Upper lobe of left lung (tissue), 6 donors: ENCODE results near the gene MYO1H. TPM values are rescaled to one million over a fixed set of nuclear protein-coding genes. Genes with fewer than 3 reads are reported as not detected.
"Not testable (repeated sequence)": the region's sequence is repeated elsewhere in the genome, so short reads cannot be mapped to it uniquely, and the experiment has no call there.

Source experiments
- ATAC-seq, 2 donors: fragments of 200-7000 bp; cut with Tn5 transposase; one replicate each; pipeline ENCODE4 v1.9.1; 2022; ENCODE audit warnings: mild to moderate bottlenecking in 2 of 2, moderate library complexity in 2 of 2; ENCODE audit not compliant: low FRiP score in 2 of 2
- DNase-seq, 2 donors: peaks; one replicate each; pipeline ENCODE4 v3.0.0-alpha.2; 2019 to 2020
- H3K27ac ChIP-seq, 4 donors: fragments of 200-600 bp; sonication (generic); one replicate each; pipeline ENCODE4 v1.5.1; 2016 to 2019
- H3K27me3 ChIP-seq, 4 donors: fragments of 200-600 bp; sonication (generic); one replicate each; pipeline ENCODE4 v1.5.1; 2017 to 2019
- H3K36me3 ChIP-seq, 4 donors: fragments of 200-600 bp; sonication (generic); one replicate each; pipeline ENCODE4 v1.5.1; 2016 to 2019
- H3K4me1 ChIP-seq, 4 donors: fragments of 200-600 bp; sonication (generic); one replicate each; pipeline ENCODE4 v1.5.1; 2018 to 2019
- H3K4me3 ChIP-seq, 4 donors: fragments of 200-600 bp; sonication (generic); one replicate each; pipeline ENCODE4 v1.5.1; 2017 to 2019; ENCODE audit warnings: mild to moderate bottlenecking in 2 of 4, moderate library complexity in 1 of 4
- H3K9me3 ChIP-seq, 4 donors: fragments of 200-600 bp; sonication (generic); one replicate each; pipeline ENCODE4 v1.5.1; 2018 to 2019
- EP300 ChIP-seq, 4 donors: sonication (generic); formaldehyde crosslinking; IDR thresholded peaks; one replicate each; pipeline ENCODE4 v1.5.1; 2017; ENCODE audit warnings: antibody characterized with exemption in 4 of 4, control low read depth in 2 of 4
- POLR2A ChIP-seq, 4 donors: fragments of 450-650 bp; IDR thresholded peaks; one replicate each; pipeline ENCODE4 v1.5.1; 2016 to 2017; ENCODE audit warnings: antibody characterized with exemption in 4 of 4, mild to moderate bottlenecking in 2 of 4
- POLR2AphosphoS5 ChIP-seq, 2 donors: sonication (generic); formaldehyde crosslinking; IDR thresholded peaks; one replicate each; pipeline ENCODE4 v1.5.1; 2017; ENCODE audit warnings: antibody characterized with exemption in 2 of 2
- WGBS, 2 donors: methylation state at CpG; one replicate each; pipeline ENCODE4 v1.1.5; 2017 to 2018; 5-methylcytosine and 5-hydroxymethylcytosine counted together
- total RNA-seq, 6 donors: library from RNA; depleted of rRNA in 4 of 6; stranded (reverse); fragments of >200 nt in 4 of 6; gene quantifications; one replicate each; pipeline versions ENCODE4 v1.1.0 to v1.2.1, GENCODE V29; 2016 to 2021
- TF ChIP-seq, protein P1 (sequence below), 6 experiments: fragments of 450-650 bp in 4 of 6; fragments of 200-600 bp in 2 of 6; sonication (generic) in 2 of 6; IDR thresholded peaks; one replicate each; pipeline ENCODE4 v1.5.1; 2016 to 2019; ENCODE audit warnings: antibody characterized with exemption in 6 of 6
- donor health status: DM: no; HTN: no; CAD: no; lungs with moderate emphysema.
- donor health status: DM: no; HTN: yes; CAD: no; lungs with severe emphysema.

Gene MYO1H
- total RNA-seq, 6 donors from 2014 or later = 0.17 to 0.51 (median 0.46) TPM; not detected in 3

DNA sequence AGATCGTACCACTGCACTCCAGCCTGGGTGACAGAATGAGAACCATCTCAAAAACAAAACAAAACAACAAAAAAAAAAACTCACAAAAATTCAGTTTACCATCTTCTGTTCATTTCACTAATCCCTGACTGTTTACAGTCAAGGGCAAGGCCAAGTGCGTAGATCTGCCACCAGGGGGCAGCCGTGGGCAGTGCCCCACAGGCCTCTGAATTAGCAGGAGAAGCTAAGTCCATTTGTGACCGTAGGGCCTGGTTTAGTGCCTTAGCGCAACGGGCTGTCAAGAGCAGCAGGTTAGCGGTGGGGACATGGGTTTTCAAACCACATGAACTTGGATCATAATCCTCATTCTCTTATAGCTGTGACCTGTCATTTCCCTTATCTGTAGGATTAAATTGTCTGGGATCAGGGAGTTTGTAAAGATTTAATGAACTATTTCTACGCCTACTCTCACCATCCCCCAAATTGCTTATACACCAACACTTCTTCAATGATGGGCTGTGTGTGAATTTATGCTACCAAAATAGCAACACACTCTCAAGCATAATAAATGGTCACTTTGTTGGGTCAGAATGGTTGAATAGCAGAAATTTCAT is 80.4 kb downstream of the MYO1H start:
- ATAC-seq = peak; percentile 90 to 95
- H3K27ac ChIP-seq = no peak overlapping the region
- H3K27me3 ChIP-seq = no peaks in the 10 kb centered on the region
- TF ChIP-seq POLR2AphosphoS5 (IDR thresholded peaks at IDR 0.05) = no peak
- no peak for TF ChIP-seq POLR2A (IDR thresholded peaks at IDR 0.05)
- no peak for TF ChIP-seq EP300 (IDR thresholded peaks at IDR 0.05)
- TF ChIP-seq, protein P1, sequence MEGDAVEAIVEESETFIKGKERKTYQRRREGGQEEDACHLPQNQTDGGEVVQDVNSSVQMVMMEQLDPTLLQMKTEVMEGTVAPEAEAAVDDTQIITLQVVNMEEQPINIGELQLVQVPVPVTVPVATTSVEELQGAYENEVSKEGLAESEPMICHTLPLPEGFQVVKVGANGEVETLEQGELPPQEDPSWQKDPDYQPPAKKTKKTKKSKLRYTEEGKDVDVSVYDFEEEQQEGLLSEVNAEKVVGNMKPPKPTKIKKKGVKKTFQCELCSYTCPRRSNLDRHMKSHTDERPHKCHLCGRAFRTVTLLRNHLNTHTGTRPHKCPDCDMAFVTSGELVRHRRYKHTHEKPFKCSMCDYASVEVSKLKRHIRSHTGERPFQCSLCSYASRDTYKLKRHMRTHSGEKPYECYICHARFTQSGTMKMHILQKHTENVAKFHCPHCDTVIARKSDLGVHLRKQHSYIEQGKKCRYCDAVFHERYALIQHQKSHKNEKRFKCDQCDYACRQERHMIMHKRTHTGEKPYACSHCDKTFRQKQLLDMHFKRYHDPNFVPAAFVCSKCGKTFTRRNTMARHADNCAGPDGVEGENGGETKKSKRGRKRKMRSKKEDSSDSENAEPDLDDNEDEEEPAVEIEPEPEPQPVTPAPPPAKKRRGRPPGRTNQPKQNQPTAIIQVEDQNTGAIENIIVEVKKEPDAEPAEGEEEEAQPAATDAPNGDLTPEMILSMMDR (IDR thresholded peaks at IDR 0.05) = peak; percentile 73 to 94 (median 82)
- 24 to 25% methylated on average over 8 of the region's 8 CpGs for WGBS, 2 donors
- H3K9me3 ChIP-seq = no peaks in the 10 kb centered on the region
- peaks cover 2 to 5% (median 4%) of the 10 kb centered on the region in 4 donors for H3K4me1 ChIP-seq
- DNase-seq = peak; percentile 82 to 92
- H3K4me3 ChIP-seq = no peak overlapping the region
- no peaks in the 10 kb centered on the region for H3K36me3 ChIP-seq

GRCh38 chr12:109428804-109429203 is 81.1 kb downstream of the MYO1H start:
- H3K36me3 ChIP-seq, ATAC-seq, H3K27ac ChIP-seq, H3K9me3 ChIP-seq, DNase-seq, H3K4me3 ChIP-seq, H3K27me3 ChIP-seq, H3K4me1 ChIP-seq: not testable (repeated sequence)
- WGBS, 2 donors = 90 to 91% methylated on average over 2 to 3 of the region's 3 CpGs

DNA sequence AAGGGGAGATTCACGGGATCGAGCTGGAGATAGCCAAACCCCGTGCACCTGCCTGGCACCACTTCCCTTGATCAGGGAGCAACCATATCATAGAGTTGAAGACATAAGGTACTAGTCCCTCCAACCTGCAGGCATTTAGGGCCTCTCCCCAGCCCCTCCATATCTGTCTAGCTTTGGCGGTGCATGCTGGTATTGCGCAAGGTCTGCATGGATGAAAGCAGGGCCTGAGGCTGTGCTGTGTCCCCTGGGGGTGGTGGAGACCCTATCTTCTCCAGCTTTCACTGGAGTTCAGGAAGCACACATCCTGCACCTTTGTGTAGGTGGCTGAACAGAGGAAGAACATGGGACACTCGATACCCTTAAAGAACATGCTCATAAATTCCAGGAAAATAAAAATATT is 82.5 kb downstream of the MYO1H start:
- H3K4me1 ChIP-seq = peaks cover 2 to 5% (median 4%) of the 10 kb centered on the region in 4 donors
- no peaks in the 10 kb centered on the region for H3K27me3 ChIP-seq
- H3K4me3 ChIP-seq = no peak overlapping the region
- no peaks in the 10 kb centered on the region for H3K36me3 ChIP-seq
- DNase-seq (no peak), ATAC-seq (no peak)
- TF ChIP-seq, protein P1 (IDR thresholded peaks at IDR 0.05) = no peak
- TF ChIP-seq EP300 (IDR thresholded peaks at IDR 0.05) = no peak
- no peak for TF ChIP-seq POLR2AphosphoS5 (IDR thresholded peaks at IDR 0.05)
- TF ChIP-seq POLR2A (IDR thresholded peaks at IDR 0.05) = no peak
- H3K27ac ChIP-seq = no peak overlapping the region
- no peaks in the 10 kb centered on the region for H3K9me3 ChIP-seq
- WGBS, 2 donors = 88 to 98% methylated on average over 4 to 6 of the region's 6 CpGs

DNA sequence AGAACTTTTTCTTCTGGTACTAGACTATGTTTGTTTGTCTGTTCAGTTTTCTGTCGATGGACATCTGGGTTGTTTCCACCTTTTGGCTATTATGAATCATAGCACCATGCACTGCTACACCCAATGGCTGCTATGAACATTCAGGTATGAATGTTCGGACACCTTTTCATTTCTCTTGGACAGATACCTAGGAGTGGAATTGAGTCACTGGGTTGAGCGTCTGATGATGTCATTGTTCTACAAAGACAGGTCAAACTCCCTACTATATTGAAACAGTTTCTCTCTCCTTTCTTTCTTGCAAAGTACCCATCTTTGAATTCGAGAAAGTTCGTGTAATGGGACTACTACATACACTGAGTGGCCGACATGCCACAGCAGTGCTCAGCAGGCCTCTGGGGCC is 84.7 kb downstream of the MYO1H start:
- TF ChIP-seq POLR2A (IDR thresholded peaks at IDR 0.05) = no peak
- TF ChIP-seq, protein P1 (IDR thresholded peaks at IDR 0.05) = no peak
- no peak for TF ChIP-seq POLR2AphosphoS5 (IDR thresholded peaks at IDR 0.05)
- TF ChIP-seq EP300 (IDR thresholded peaks at IDR 0.05) = no peak
- H3K9me3 ChIP-seq = no peaks in the 10 kb centered on the region
- H3K27me3 ChIP-seq = no peaks in the 10 kb centered on the region
- no peak overlapping the region for H3K4me3 ChIP-seq
- H3K36me3 ChIP-seq = no peaks in the 10 kb centered on the region
- peaks cover 4 to 9% (median 6%) of the 10 kb centered on the region in 4 donors for H3K4me1 ChIP-seq
- DNase-seq = no peak
- H3K27ac ChIP-seq = no peak overlapping the region
- ATAC-seq = no peak
- 58 to 64% methylated on average over 6 of the region's 6 CpGs for WGBS, 2 donors

- no peak for TF ChIP-seq POLR2AphosphoS5 (IDR thresholded peaks at IDR 0.05)
- no peak for TF ChIP-seq POLR2A (IDR thresholded peaks at IDR 0.05)
- no peak for TF ChIP-seq EP300 (IDR thresholded peaks at IDR 0.05)
- TF ChIP-seq, protein P1 (IDR thresholded peaks at IDR 0.05) = peak; percentile 72 to 80 (median 76)
- ATAC-seq = peak; percentile 78 to 86
- no peak overlapping the region for H3K4me3 ChIP-seq
- H3K27me3 ChIP-seq = no peaks in the 10 kb centered on the region
- peak; percentile 91 to 97 for DNase-seq
- H3K27ac ChIP-seq = no peak overlapping the region
- no peaks in the 10 kb centered on the region for H3K36me3 ChIP-seq
- 23% methylated on average over 13 to 14 of the region's 14 CpGs for WGBS, 2 donors
- H3K4me1 ChIP-seq = peaks cover 4 to 9% (median 6%) of the 10 kb centered on the region in 4 donors
- H3K9me3 ChIP-seq = no peaks in the 10 kb centered on the region
Measured at GRCh38 chr12:109432842-109433304, 85.2 kb downstream of the MYO1H start.
